Hepatocyte (in vitro differentiated cells): ENCODE data around the gene DYSF. TPM values are rescaled to one million over a fixed set of nuclear protein-coding genes. Genes with fewer than 3 reads are reported as not detected.

Experiments used
- DNase-seq: peaks from one replicate; pipeline ENCODE4 v3.0.0-alpha.2; 2016; ENCODE audit warnings: low spot score
- H2AFZ ChIP-seq: fragments of 200-600 bp; sonication (generic); 2 replicates; pipeline ENCODE4 v1.6.0; 2016; ENCODE audit warnings: antibody characterized with exemption, mild to moderate bottlenecking
- H3K27ac ChIP-seq: fragments of 200-600 bp; sonication (generic); 2 replicates; pipeline ENCODE4 v1.5.1; 2016; ENCODE audit warnings: mild to moderate bottlenecking
- H3K27me3 ChIP-seq: fragments of 200-600 bp; sonication (generic); 2 replicates; pipeline ENCODE4 v1.6.1; 2016
- H3K36me3 ChIP-seq: fragments of 200-600 bp; sonication (generic); replicated peaks from 2 replicates; pipeline ENCODE4 v1.5.1; 2016; ENCODE audit warnings: low read depth; ENCODE audit not compliant: insufficient read depth
- H3K4me1 ChIP-seq: fragments of 200-600 bp; sonication (generic); 2 replicates; pipeline ENCODE4 v1.5.1; 2016; ENCODE audit warnings: mild to moderate bottlenecking, moderate library complexity; ENCODE audit not compliant: insufficient read depth
- H3K4me2 ChIP-seq: fragments of 200-600 bp; sonication (generic); 2 replicates; pipeline ENCODE4 v1.6.0; 2016
- H3K4me3 ChIP-seq: fragments of 200-600 bp; sonication (generic); 2 replicates; pipeline ENCODE4 v1.5.1; 2016; ENCODE audit warnings: mild to moderate bottlenecking
- H3K79me2 ChIP-seq: fragments of 200-600 bp; sonication (generic); 2 replicates; pipeline ENCODE4 v1.6.0; 2017; ENCODE audit warnings: mild to moderate bottlenecking
- H3K9me2 ChIP-seq: fragments of 200-600 bp; sonication (generic); replicated peaks from 2 replicates; pipeline ENCODE4 v1.6.0; 2017; ENCODE audit warnings: mild to moderate bottlenecking; ENCODE audit not compliant: insufficient read depth
- H3K9me3 ChIP-seq: fragments of 200-600 bp; sonication (generic); 2 replicates; pipeline ENCODE4 v1.5.1; 2016; ENCODE audit warnings: low read depth, mild to moderate bottlenecking
- H4K20me1 ChIP-seq: fragments of 200-600 bp; sonication (generic); 2 replicates; pipeline ENCODE4 v1.6.0; 2016; ENCODE audit warnings: mild to moderate bottlenecking; ENCODE audit not compliant: insufficient read depth, poor library complexity, severe bottlenecking
- EZH2 ChIP-seq: fragments of 200-600 bp; sonication (generic); IDR thresholded peaks from 2 replicates; pipeline ENCODE4 v1.6.1; 2016; ENCODE audit warnings: antibody characterized with exemption, mild to moderate bottlenecking, borderline replicate concordance
- EZH2phosphoT487 ChIP-seq: fragments of 200-600 bp; sonication (generic); IDR thresholded peaks from one replicate; pipeline ENCODE4 v1.6.1; 2018; ENCODE audit warnings: antibody characterized with exemption, mild to moderate bottlenecking, low read depth, moderate library complexity; ENCODE audit not compliant: unreplicated experiment, severe bottlenecking
- WGBS: methylation state at CpG from one replicate; pipeline ENCODE4 v1.1.6; 2016; ENCODE audit warnings: low lambda C conversion rate; ENCODE audit errors: missing lambda C conversion rate; 5-methylcytosine and 5-hydroxymethylcytosine counted together
- polyA plus RNA-seq: library from polyadenylated mRNA; unstranded; fragments of >200 nt; fragmentation: Nextera tagmentation; extraction: Ambion mirVana; gene quantifications from 2 replicates; pipeline ENCODE4 v1.2.1, GENCODE V29; 2016
- total RNA-seq: library from RNA; depleted of rRNA; stranded (reverse); fragments of >200 nt; gene quantifications from 2 replicates; pipeline ENCODE4 v1.2.3, GENCODE V29; 2014
- TF ChIP-seq, protein P1 (sequence below): fragments of 200-600 bp; sonication (generic); IDR thresholded peaks from 2 replicates; pipeline ENCODE4 v1.5.1; 2016; ENCODE audit warnings: antibody characterized with exemption, mild to moderate bottlenecking; ENCODE audit not compliant: poor library complexity

DYSF gene
- total and polyA plus RNA-seq, 2 experiments from 2014 or later: 0.25 to 0.90 TPM

DNA sequence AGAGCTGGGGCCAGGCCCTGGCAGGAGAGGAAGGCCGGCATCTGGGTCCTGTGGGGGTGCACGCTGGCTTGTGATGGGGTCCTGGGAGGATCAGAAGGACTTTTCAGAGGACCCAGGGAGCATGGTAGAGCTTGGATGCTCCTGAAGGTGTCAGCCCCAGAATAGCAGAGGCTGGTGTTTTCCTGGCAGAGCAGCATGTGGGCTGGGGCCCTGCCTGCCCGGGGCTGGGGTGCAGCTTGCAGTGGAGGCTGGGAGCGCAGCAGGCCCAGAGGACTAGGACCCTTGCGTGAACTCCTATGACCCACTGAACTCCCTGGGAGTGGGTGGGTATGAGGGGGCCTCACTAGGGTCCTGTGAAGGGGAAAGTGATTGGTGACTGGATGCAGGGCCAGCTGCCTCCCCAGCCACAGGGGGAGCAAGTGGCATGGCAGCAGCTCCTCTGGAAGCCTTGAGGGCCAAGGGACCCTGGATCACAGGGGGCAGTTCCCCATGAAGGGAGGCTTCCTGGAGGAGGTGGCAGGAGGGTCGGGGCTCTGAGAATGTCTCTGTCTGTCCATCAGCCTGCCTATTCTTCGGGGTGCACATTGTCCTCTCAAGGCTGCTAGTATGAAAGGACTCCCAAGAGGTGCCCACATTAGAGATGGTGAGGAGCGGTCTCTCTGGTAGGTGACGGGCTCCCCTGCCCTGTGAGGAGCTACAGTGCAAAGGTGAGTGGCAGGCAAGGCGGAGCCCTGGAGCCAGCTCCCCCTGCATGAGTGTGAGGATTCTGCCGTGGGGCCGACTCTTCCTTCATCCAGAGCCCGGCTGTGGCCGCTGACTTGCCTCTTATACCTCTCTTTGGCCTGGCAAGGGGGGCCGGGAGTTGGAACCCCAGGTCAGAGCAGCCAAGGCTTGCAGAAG, 249.0 kb downstream of the DYSF start:
- Histone ChIP-seq H3K36me3 (no peaks in the 10 kb centered on the region), H3K4me3 (no peak overlapping the region), H3K4me2 (no peak overlapping the region), H3K9me3 (no peaks in the 10 kb centered on the region), H3K9me2 (no peaks in the 10 kb centered on the region), H4K20me1 (no peaks in the 10 kb centered on the region), H3K79me2 (no peaks in the 10 kb centered on the region), H3K27ac (no peak overlapping the region), H3K27me3 (no peaks in the 10 kb centered on the region), H3K4me1 (no peaks in the 10 kb centered on the region), H2AFZ (no peak overlapping the region)
- DNase-seq: no peak
- TF ChIP-seq EZH2 (no peak), EZH2phosphoT487 (no peak)
- TF ChIP-seq, protein P1, sequence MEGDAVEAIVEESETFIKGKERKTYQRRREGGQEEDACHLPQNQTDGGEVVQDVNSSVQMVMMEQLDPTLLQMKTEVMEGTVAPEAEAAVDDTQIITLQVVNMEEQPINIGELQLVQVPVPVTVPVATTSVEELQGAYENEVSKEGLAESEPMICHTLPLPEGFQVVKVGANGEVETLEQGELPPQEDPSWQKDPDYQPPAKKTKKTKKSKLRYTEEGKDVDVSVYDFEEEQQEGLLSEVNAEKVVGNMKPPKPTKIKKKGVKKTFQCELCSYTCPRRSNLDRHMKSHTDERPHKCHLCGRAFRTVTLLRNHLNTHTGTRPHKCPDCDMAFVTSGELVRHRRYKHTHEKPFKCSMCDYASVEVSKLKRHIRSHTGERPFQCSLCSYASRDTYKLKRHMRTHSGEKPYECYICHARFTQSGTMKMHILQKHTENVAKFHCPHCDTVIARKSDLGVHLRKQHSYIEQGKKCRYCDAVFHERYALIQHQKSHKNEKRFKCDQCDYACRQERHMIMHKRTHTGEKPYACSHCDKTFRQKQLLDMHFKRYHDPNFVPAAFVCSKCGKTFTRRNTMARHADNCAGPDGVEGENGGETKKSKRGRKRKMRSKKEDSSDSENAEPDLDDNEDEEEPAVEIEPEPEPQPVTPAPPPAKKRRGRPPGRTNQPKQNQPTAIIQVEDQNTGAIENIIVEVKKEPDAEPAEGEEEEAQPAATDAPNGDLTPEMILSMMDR: no peak
- 81% methylated on average over 15 of the region's 15 CpGs for WGBS

DNA sequence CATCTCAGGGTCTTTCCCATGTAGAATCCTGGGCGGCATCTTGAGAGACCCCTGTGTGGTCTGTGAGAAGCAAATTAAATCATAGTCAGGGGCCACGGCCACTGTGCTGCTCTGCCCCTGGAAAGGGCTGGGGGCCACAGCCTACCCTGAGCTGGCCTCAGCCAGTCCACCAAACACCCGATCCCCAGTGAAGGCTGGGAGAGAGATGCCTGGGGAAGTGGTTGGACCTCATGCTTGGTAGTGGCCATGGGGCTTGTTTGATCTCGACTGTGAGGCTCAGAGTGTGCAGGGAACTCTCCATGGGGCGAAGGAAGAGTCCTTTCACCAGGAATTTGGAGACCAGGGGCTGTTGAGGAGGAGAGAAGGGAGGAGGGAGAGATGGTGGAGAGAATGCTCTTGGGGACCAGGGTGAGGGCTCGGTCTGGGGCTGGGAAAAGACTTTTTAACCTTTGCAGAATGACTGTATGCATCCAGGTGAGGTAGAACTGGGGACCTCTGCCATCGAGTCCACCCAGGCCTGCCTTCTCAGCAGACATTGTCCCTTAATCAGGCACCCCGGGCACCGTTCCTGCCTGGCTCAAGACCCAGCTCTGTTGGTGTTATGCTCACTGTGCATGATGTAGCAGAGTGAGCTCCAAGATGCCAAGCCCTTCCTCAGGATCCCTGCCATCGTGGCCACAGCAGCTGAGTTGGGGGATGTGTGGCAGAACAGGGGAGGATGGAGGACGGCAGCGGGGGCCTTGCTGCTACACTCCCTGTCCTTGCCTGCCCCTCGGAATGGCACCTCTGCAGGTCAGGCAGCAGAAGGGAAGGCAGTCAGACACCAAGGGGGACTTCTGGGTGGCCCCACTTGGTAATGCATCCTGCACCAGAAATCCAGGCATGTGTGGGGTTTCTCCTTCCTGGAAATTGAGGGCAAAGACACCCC, 249.9 kb downstream of the DYSF start:
- Histone ChIP-seq H3K27me3 (no peaks in the 10 kb centered on the region), H3K4me3 (no peak overlapping the region), H3K4me1 (no peaks in the 10 kb centered on the region), H3K79me2 (no peaks in the 10 kb centered on the region), H3K9me3 (no peaks in the 10 kb centered on the region), H4K20me1 (no peaks in the 10 kb centered on the region), H3K27ac (no peak overlapping the region), H2AFZ (no peak overlapping the region), H3K4me2 (no peak overlapping the region), H3K9me2 (no peaks in the 10 kb centered on the region), H3K36me3 (no peaks in the 10 kb centered on the region)
- TF ChIP-seq, protein P1: no peak
- TF ChIP-seq EZH2 (no peak), EZH2phosphoT487 (no peak)
- DNase-seq: no peak
- WGBS: 83% methylated on average over 13 of the region's 13 CpGs

DNA sequence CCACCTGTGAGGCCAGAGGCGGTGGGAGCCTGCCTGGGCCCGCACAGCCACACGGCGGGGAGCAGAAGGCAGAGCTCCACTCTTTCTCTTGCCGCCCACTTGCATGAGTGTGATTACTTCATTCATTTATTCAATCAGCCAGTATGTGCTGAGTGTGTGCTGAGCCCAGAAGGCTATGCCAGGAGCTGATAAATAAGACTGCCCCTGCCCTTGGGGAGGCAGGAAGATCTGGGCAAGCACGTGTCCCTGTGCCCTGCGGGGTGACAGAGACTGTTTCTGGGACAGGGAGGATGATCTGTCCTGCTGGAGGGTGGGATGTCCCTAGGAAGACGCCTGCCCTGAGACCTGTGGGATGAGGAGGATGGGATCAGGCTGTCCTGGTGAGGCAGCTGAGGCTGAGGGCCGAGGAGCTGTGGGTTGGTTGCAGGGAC, 250.8 kb downstream of the DYSF start:
- H3K79me2 ChIP-seq: no peaks in the 10 kb centered on the region
- TF ChIP-seq, protein P1: no peak
- TF ChIP-seq EZH2phosphoT487: no peak
- TF ChIP-seq EZH2: no peak
- H3K4me3 ChIP-seq: no peak overlapping the region
- H4K20me1 ChIP-seq: no peaks in the 10 kb centered on the region
- H3K9me3 ChIP-seq: no peaks in the 10 kb centered on the region
- no peak overlapping the region for H3K4me2 ChIP-seq
- H3K36me3 ChIP-seq: no peaks in the 10 kb centered on the region
- H2AFZ ChIP-seq: no peak overlapping the region
- DNase-seq: no peak
- no peaks in the 10 kb centered on the region for H3K27me3 ChIP-seq
- 86% methylated on average over 9 of the region's 9 CpGs for WGBS
- H3K27ac ChIP-seq: no peak overlapping the region
- H3K9me2 ChIP-seq: no peaks in the 10 kb centered on the region
- H3K4me1 ChIP-seq: no peaks in the 10 kb centered on the region
